SK-N-SH (cell line): ENCODE data around the gene TXN2. TPM values are rescaled to one million over a fixed set of nuclear protein-coding genes. Genes with fewer than 3 reads are reported as not detected.

ENCODE experiments used
- CTCF ChIA-PET: fragments of 300-600, 350-600 bp; formaldehyde crosslinking; extraction: SDS; loops from one replicate; lab custom pipeline; 2021; lab: Yijun Ruan, JAX
- POLR2A ChIA-PET: fragments of 350-600 bp; sonication (Branson Sonifier 250); formaldehyde crosslinking; extraction: SDS; loops from one replicate; lab custom pipeline; 2020; ENCODE audit warnings: antibody characterized with exemption, inconsistent platforms; lab: Yijun Ruan, JAX
- DNase-seq: peaks from one replicate; pipeline ENCODE4 v3.0.0; 2012
- H2AFZ ChIP-seq: fragments of 200-600 bp; sonication (generic); 2 replicates; pipeline ENCODE4 v1.8.1; 2016; ENCODE audit warnings: antibody characterized with exemption, mild to moderate bottlenecking, low read depth
- H3F3A ChIP-seq: fragments of 200-600 bp; sonication (generic); replicated peaks from 2 replicates; pipeline ENCODE3; 2016; ENCODE audit warnings: antibody characterized with exemption, mild to moderate bottlenecking; ENCODE audit not compliant: insufficient read depth
- H3K27ac ChIP-seq, 2 experiments: fragments of 200-500 bp in 1 of 2; fragments of 200-600 bp in 1 of 2; sonication (Bioruptor generic) in 1 of 2; sonication (generic), shearing (Covaris generic) in 1 of 2; 2 replicates each; pipeline versions ENCODE4 v1.5.1 to v1.6.1; 2014 to 2016; ENCODE audit warnings: low read depth in 2 of 2, inconsistent platforms in 1 of 2, low read length in 1 of 2, mild to moderate bottlenecking in 1 of 2, mixed read lengths in 1 of 2
- H3K27me3 ChIP-seq: fragments of 200-600 bp; sonication (generic), shearing (Covaris generic); 2 replicates; pipeline ENCODE4 v1.6.1; 2016; ENCODE audit warnings: mixed run types; ENCODE audit not compliant: insufficient read depth
- H3K36me3 ChIP-seq, 2 experiments: fragments of 200-500 bp in 1 of 2; fragments of 200-600 bp in 1 of 2; sonication (Bioruptor generic) in 1 of 2; sonication (generic) in 1 of 2; replicated peaks in 1 of 2; 2 replicates each; pipeline versions ENCODE3 to v1.5.1; 2014 to 2016; ENCODE audit warnings: low read length in 1 of 2, mild to moderate bottlenecking in 1 of 2; ENCODE audit not compliant: insufficient read depth in 2 of 2, control insufficient read depth in 1 of 2
- H3K4me1 ChIP-seq, 2 experiments: fragments of 200-500 bp in 1 of 2; fragments of 200-600 bp in 1 of 2; sonication (Bioruptor generic) in 1 of 2; sonication (generic), shearing (Covaris generic) in 1 of 2; 2 replicates each; pipeline versions ENCODE4 v1.5.1 to v1.6.1; 2014 to 2016; ENCODE audit warnings: low read depth in 1 of 2, low read length in 1 of 2, mixed run types in 1 of 2; ENCODE audit not compliant: insufficient read depth in 2 of 2, control insufficient read depth in 1 of 2
- H3K4me2 ChIP-seq: fragments of 200-600 bp; sonication (generic), shearing (Covaris generic); 2 replicates; pipeline ENCODE4 v1.6.1; 2017; ENCODE audit warnings: mixed run types
- H3K4me3 ChIP-seq, 2 experiments: fragments of 200-500 bp in 1 of 2; fragments of 200-600 bp in 1 of 2; sonication (Bioruptor generic) in 1 of 2; sonication (generic), shearing (Covaris generic) in 1 of 2; 2 replicates each; pipeline versions ENCODE4 v1.5.1 to v1.8.1; 2014 to 2016; ENCODE audit warnings: low read depth in 2 of 2, inconsistent platforms in 1 of 2, low read length in 1 of 2, mild to moderate bottlenecking in 1 of 2, mixed read lengths in 1 of 2, moderate library complexity in 1 of 2
- H3K79me2 ChIP-seq: fragments of 200-600 bp; sonication (generic); 2 replicates; pipeline ENCODE4 v1.8.1; 2017; ENCODE audit warnings: mild to moderate bottlenecking; ENCODE audit not compliant: insufficient read depth
- H3K9ac ChIP-seq: fragments of 200-600 bp; sonication (generic); 2 replicates; pipeline ENCODE4 v1.6.1; 2017; ENCODE audit warnings: mixed run types
- H3K9me2 ChIP-seq: fragments of 200-600 bp; sonication (generic); 2 replicates; pipeline ENCODE4 v1.6.1; 2017; ENCODE audit warnings: mixed run types
- H3K9me3 ChIP-seq: fragments of 200-600 bp; sonication (generic); 2 replicates; pipeline ENCODE4 v1.6.1; 2017; ENCODE audit warnings: mixed run types, mild to moderate bottlenecking, moderate library complexity
- H4K20me1 ChIP-seq: fragments of 200-600 bp; sonication (generic); 2 replicates; pipeline ENCODE4 v1.6.1; 2017; ENCODE audit warnings: mild to moderate bottlenecking, mixed run types; ENCODE audit not compliant: insufficient read depth
- CHD2 ChIP-seq: fragments of 150-350 bp; IDR thresholded peaks from 2 replicates; pipeline ENCODE4 v1.6.1; 2018; ENCODE audit warnings: low read length; ENCODE audit not compliant: partially characterized antibody
- ELF1 ChIP-seq: IDR thresholded peaks from 2 replicates; pipeline ENCODE4 v1.4.0; 2012
- FOSL2 ChIP-seq: IDR thresholded peaks from 2 replicates; pipeline ENCODE4 v1.4.0; 2012; ENCODE audit warnings: low read depth, mild to moderate bottlenecking, moderate library complexity, borderline replicate concordance
- FOXM1 ChIP-seq: IDR thresholded peaks from 2 replicates; pipeline ENCODE4 v1.4.0; 2012; ENCODE audit warnings: low read depth, mild to moderate bottlenecking
- GABPA ChIP-seq: IDR thresholded peaks from 2 replicates; pipeline ENCODE4 v1.4.0; 2012; ENCODE audit warnings: low read depth, mild to moderate bottlenecking
- MXI1 ChIP-seq: IDR thresholded peaks from 2 replicates; pipeline ENCODE4 v1.6.1; 2012; ENCODE audit warnings: mild to moderate bottlenecking, low read depth, low read length, improper control_type of control experiment
- POLR2AphosphoS5 ChIP-seq: IDR thresholded peaks from 2 replicates; pipeline ENCODE4 v1.6.1; 2012; ENCODE audit warnings: low read depth, low read length
- RFX5 ChIP-seq: IDR thresholded peaks from 2 replicates; pipeline ENCODE4 v1.6.1; 2012; ENCODE audit warnings: mild to moderate bottlenecking, improper control_type of control experiment, low read length
- SIN3A ChIP-seq: IDR thresholded peaks from 2 replicates; pipeline ENCODE4 v1.6.1; 2012; ENCODE audit warnings: low read depth, mild to moderate bottlenecking, low read length, moderate library complexity, borderline replicate concordance
- SMC3 ChIP-seq: IDR thresholded peaks from 2 replicates; pipeline ENCODE4 v1.6.1; 2012; ENCODE audit warnings: low read depth, low read length, improper control_type of control experiment
- TAF1 ChIP-seq: IDR thresholded peaks from 2 replicates; pipeline ENCODE4 v1.6.1; 2012; ENCODE audit warnings: low read depth, mild to moderate bottlenecking, low read length, moderate library complexity, borderline replicate concordance
- YY1 ChIP-seq: IDR thresholded peaks from 2 replicates; pipeline ENCODE4 v1.4.0; 2012; ENCODE audit warnings: low read depth, mild to moderate bottlenecking
- WGBS: methylation state at CpG from one replicate; pipeline ENCODE4 v1.1.6; 2017; ENCODE audit warnings: low lambda C conversion rate; 5-methylcytosine and 5-hydroxymethylcytosine counted together
- polyA plus RNA-seq, 3 experiments: library from polyadenylated mRNA; depleted of rRNA; stranded (reverse); fragments of >200 nt; gene quantifications; 2 replicates each; pipeline ENCODE4 v1.2.3, GENCODE V29; 2012
- TF ChIP-seq, protein P1 (sequence below): IDR thresholded peaks from 2 replicates; pipeline ENCODE4; 2012
- TF ChIP-seq, protein P2 (sequence below): fragments of 200-600 bp; sonication (generic); IDR thresholded peaks from 2 replicates; pipeline ENCODE4 v1.6.1; 2017; ENCODE audit warnings: antibody characterized with exemption, mild to moderate bottlenecking, moderate library complexity
- TF ChIP-seq, protein P3 (sequence below): IDR thresholded peaks from 2 replicates; pipeline ENCODE4 v1.4.0; 2012; ENCODE audit warnings: low read depth
- TF ChIP-seq, protein P4 (sequence below): IDR thresholded peaks from 2 replicates; pipeline ENCODE4 v1.6.1; 2012; ENCODE audit warnings: mild to moderate bottlenecking, low read depth, low read length, moderate library complexity

TXN2 gene, protein sequence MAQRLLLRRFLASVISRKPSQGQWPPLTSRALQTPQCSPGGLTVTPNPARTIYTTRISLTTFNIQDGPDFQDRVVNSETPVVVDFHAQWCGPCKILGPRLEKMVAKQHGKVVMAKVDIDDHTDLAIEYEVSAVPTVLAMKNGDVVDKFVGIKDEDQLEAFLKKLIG
- 251 and 284 TPM in 2 replicates for polyA plus RNA-seq (2012; rRNA removed)
- 212 and 258 TPM in 2 replicates for polyA plus RNA-seq (2012; cell fraction: cytosol; rRNA removed)
- polyA plus RNA-seq (2012; cell fraction: nucleus; rRNA removed), result 151 and 162 TPM in 2 replicates

DNA sequence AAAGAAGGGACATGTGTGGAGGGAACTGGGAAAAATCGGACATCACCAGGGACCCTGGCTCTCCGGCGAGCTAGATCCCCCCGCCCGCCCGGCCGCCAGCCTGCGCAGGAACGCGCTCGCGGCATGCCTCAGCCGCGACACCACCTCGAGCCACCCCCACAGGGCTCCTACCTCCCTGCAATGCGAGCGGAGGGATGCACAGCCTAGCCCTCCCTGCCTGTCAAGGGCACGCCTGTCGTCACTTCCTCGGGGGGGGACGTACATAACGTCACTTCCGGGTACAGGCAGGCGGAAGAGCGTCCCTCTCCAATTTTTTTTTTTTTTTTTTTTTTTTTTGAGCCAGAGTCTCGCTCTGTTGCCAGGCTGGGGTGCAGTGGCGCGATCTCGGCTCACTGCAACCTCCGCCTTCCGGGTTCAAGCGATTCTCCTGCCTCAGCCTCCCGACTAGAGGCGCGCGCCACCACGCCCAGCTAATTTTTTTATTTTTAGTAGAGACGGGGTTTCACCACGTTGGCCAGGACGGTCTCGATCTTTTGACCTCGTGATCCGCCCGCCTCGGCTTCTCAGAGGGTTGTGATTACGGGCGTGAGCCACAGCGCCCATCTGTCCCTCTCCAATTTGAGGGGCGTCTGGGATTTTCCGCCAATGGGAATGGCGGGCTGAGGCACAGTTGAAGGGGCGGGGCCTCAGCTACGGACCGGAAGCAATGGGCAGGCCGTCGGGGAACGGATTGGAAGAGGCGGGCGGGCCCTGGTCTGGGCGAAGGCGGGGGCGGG, at the start of gene TXN2:
TXN2 (minus strand) TSS at position 248 of the 776 bp plus-strand sequence. CDS start 803 bp downstream, outside the sequence.
- Histone ChIP-seq H3K36me3 (peaks cover 7 to 16% of the 10 kb centered on the region in 2 experiments), H3F3A (peaks cover 18% of the 10 kb centered on the region), H3K27ac (peak within 1 kb of the TSS; percentile 91 to 100), H2AFZ (peak within 1 kb of the TSS; percentile 83), H3K9me2 (no peaks in the 10 kb centered on the region), H3K4me2 (peak within 1 kb of the TSS; percentile 87), H3K4me3 (peak within 1 kb of the TSS; percentile 70 to 99), H4K20me1 (no peaks in the 10 kb centered on the region), H3K9ac (peak within 1 kb of the TSS; percentile 99), H3K27me3 (no peaks in the 10 kb centered on the region), H3K4me1 (peaks cover 5 to 10% of the 10 kb centered on the region in 2 experiments), H3K79me2 (peaks cover 24% of the 10 kb centered on the region), H3K9me3 (no peaks in the 10 kb centered on the region)
- TF ChIP-seq TAF1, result peak; percentile 33; the same call in 1 of the 2 replicates
- TF ChIP-seq, protein P1, sequence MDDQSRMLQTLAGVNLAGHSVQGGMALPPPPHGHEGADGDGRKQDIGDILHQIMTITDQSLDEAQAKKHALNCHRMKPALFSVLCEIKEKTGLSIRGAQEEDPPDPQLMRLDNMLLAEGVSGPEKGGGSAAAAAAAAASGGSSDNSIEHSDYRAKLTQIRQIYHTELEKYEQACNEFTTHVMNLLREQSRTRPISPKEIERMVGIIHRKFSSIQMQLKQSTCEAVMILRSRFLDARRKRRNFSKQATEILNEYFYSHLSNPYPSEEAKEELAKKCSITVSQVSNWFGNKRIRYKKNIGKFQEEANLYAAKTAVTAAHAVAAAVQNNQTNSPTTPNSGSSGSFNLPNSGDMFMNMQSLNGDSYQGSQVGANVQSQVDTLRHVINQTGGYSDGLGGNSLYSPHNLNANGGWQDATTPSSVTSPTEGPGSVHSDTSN, result peak; percentile 86
- TF ChIP-seq, protein P2, sequence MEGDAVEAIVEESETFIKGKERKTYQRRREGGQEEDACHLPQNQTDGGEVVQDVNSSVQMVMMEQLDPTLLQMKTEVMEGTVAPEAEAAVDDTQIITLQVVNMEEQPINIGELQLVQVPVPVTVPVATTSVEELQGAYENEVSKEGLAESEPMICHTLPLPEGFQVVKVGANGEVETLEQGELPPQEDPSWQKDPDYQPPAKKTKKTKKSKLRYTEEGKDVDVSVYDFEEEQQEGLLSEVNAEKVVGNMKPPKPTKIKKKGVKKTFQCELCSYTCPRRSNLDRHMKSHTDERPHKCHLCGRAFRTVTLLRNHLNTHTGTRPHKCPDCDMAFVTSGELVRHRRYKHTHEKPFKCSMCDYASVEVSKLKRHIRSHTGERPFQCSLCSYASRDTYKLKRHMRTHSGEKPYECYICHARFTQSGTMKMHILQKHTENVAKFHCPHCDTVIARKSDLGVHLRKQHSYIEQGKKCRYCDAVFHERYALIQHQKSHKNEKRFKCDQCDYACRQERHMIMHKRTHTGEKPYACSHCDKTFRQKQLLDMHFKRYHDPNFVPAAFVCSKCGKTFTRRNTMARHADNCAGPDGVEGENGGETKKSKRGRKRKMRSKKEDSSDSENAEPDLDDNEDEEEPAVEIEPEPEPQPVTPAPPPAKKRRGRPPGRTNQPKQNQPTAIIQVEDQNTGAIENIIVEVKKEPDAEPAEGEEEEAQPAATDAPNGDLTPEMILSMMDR, result no peak
- TF ChIP-seq FOSL2, result no peak
- peak; percentile 86 for TF ChIP-seq GABPA
- peak; percentile 84 for TF ChIP-seq MXI1
- TF ChIP-seq SIN3A, result no peak; the same call in 1 of the 2 replicates
- TF ChIP-seq CHD2, result peak; percentile 62
- TF ChIP-seq, protein P3, sequence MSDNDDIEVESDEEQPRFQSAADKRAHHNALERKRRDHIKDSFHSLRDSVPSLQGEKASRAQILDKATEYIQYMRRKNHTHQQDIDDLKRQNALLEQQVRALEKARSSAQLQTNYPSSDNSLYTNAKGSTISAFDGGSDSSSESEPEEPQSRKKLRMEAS, result peak; percentile 71
- TF ChIP-seq RFX5, result 0 out of 2 replicates have a peak, but pooled peaks have one; percentile 12
- TF ChIP-seq POLR2AphosphoS5, result peak; percentile 90
- no peak for TF ChIP-seq FOXM1
- peak; percentile 77 for TF ChIP-seq ELF1
- TF ChIP-seq, protein P4, sequence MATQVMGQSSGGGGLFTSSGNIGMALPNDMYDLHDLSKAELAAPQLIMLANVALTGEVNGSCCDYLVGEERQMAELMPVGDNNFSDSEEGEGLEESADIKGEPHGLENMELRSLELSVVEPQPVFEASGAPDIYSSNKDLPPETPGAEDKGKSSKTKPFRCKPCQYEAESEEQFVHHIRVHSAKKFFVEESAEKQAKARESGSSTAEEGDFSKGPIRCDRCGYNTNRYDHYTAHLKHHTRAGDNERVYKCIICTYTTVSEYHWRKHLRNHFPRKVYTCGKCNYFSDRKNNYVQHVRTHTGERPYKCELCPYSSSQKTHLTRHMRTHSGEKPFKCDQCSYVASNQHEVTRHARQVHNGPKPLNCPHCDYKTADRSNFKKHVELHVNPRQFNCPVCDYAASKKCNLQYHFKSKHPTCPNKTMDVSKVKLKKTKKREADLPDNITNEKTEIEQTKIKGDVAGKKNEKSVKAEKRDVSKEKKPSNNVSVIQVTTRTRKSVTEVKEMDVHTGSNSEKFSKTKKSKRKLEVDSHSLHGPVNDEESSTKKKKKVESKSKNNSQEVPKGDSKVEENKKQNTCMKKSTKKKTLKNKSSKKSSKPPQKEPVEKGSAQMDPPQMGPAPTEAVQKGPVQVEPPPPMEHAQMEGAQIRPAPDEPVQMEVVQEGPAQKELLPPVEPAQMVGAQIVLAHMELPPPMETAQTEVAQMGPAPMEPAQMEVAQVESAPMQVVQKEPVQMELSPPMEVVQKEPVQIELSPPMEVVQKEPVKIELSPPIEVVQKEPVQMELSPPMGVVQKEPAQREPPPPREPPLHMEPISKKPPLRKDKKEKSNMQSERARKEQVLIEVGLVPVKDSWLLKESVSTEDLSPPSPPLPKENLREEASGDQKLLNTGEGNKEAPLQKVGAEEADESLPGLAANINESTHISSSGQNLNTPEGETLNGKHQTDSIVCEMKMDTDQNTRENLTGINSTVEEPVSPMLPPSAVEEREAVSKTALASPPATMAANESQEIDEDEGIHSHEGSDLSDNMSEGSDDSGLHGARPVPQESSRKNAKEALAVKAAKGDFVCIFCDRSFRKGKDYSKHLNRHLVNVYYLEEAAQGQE, result 0 out of 2 replicates have a peak, but pooled peaks have one; percentile 13
- TF ChIP-seq SMC3, result peak; percentile 2; the same call in 1 of the 2 replicates
- TF ChIP-seq YY1, result peak; percentile 72
- ChIA-PET POLR2A (interaction anchor here (0.6 to 1.6 kb wide), 5 partner anchors 25 to 453 kb away, joined by 3 to 9 read pairs (median 3); partner anchors contain the start of genes FOXRED2 and RBFOX2), CTCF (interaction anchor here (0.9 to 4.6 kb wide), 5 partner anchors 12 to 195 kb away, joined by 3 to 32 read pairs (median 7); no protein-coding TSS in a partner anchor)
- peak; percentile 97 for DNase-seq
- WGBS, result under 1% methylated on average over 54 of the region's 62 CpGs
